ENCODE results near the gene MSX1. TPM values are rescaled to one million over a fixed set of nuclear protein-coding genes. Genes with fewer than 3 reads are reported as not detected.

The MSX1 gene
- total and polyA plus RNA-seq, 2 of the 13 experiments (the other 11 are each of a cell fraction or from before 2014, with no cell fraction given) = 12.1 to 14.9 TPM

- TF ChIP-seq ZNF775 (CRISPR knock-in tag; IDR thresholded peaks at IDR 0.05; ENCODE audit: borderline replicate concordance) (no peak), IKZF5 (CRISPR knock-in tag; IDR thresholded peaks at IDR 0.05) (peak; percentile 33; the same call in 1 of the 2 replicates), ZNF614 (CRISPR knock-in tag; IDR thresholded peaks at IDR 0.05; ENCODE audit: borderline replicate concordance) (no peak), KDM4B (CRISPR knock-in tag; IDR thresholded peaks at IDR 0.05) (no peak), ZFYVE20 (CRISPR knock-in tag; IDR thresholded peaks at IDR 0.05; ENCODE audit: borderline replicate concordance, low read depth) (no peak), EZH2 (conservative IDR thresholded peaks at IDR 0.05; ENCODE audit: low read depth, low read length) (no peak), GLMP (CRISPR knock-in tag; IDR thresholded peaks at IDR 0.05; ENCODE audit: borderline replicate concordance) (no peak), ZNF891 (CRISPR knock-in tag; IDR thresholded peaks at IDR 0.05) (no peak), DZIP1 (CRISPR knock-in tag; IDR thresholded peaks at IDR 0.05) (no peak), SMARCE1 (IDR thresholded peaks at IDR 0.05; ENCODE audit: borderline replicate concordance) (no peak), ZNF121 (CRISPR knock-in tag; IDR thresholded peaks at IDR 0.05) (no peak), CCAR2 (optimal IDR thresholded peaks at IDR 0.05; ENCODE audit: low read depth, low read length) (no peak), PRPF4 (IDR thresholded peaks at IDR 0.05; ENCODE audit: low read depth, low read length, poor library complexity, severe bottlenecking) (no peak), AHR (CRISPR knock-in tag; IDR thresholded peaks at IDR 0.05) (no peak), CCDC6 (CRISPR knock-in tag; IDR thresholded peaks at IDR 0.05) (peak; percentile 36; the same call in 1 of the 2 replicates), ZNF547 (CRISPR knock-in tag; IDR thresholded peaks at IDR 0.05) (no peak), MXI1 (IDR thresholded peaks at IDR 0.05; ENCODE audit: borderline replicate concordance, low read depth, low read length) (peak; percentile 55; the same call in 1 of the 3 replicates), ZSCAN20 (CRISPR knock-in tag; IDR thresholded peaks at IDR 0.05; ENCODE audit: borderline replicate concordance) (no peak), IKZF1 (IDR thresholded peaks at IDR 0.05) (no peak), MEIS1 (CRISPR knock-in tag; IDR thresholded peaks at IDR 0.05; ENCODE audit: borderline replicate concordance) (no peak), RFX1 (IDR thresholded peaks at IDR 0.05) (no peak), CC2D1A (CRISPR knock-in tag; IDR thresholded peaks at IDR 0.05) (no peak), TCF7L2 (IDR thresholded peaks at IDR 0.05; ENCODE audit: low read depth, low read length) (no peak), ZSCAN29 (CRISPR knock-in tag; conservative IDR thresholded peaks at IDR 0.05) (no peak), ZNF678 (CRISPR knock-in tag; IDR thresholded peaks at IDR 0.05) (no peak), SALL1 (CRISPR knock-in tag; IDR thresholded peaks at IDR 0.05) (peak; percentile 69), ZUFSP (CRISPR knock-in tag; IDR thresholded peaks at IDR 0.05; ENCODE audit: borderline replicate concordance) (no peak)
These were observed at the start of gene MSX1 (continued) for GRCh38 chr4:4859325-4859798.
